CD14-positive monocyte (primary cell): ENCODE data around the gene VTI1B. TPM values are rescaled to one million over a fixed set of nuclear protein-coding genes. Genes with fewer than 3 reads are reported as not detected.

Source experiments
- DNase-seq, 3 donors: peaks; one replicate each; pipeline ENCODE4 v3.0.0-alpha.2; 2011 to 2022
- H2AFZ ChIP-seq: 2 replicates; pipeline ENCODE4 v1.6.0; 2012; ENCODE audit warnings: mild to moderate bottlenecking, low read depth, low read length, inconsistent platforms; ENCODE audit not compliant: insufficient read depth, poor library complexity, severe bottlenecking
- H3K27ac ChIP-seq, 2 donors: 1 replicate in 1 of 2; 2 replicates in 1 of 2; pipeline ENCODE4 v1.5.1; 2012 to 2013; ENCODE audit warnings: low read length in 2 of 2, control low read depth in 1 of 2, inconsistent platforms in 1 of 2, low read depth in 1 of 2, mild to moderate bottlenecking in 1 of 2
- H3K27me3 ChIP-seq, 2 donors: one replicate each; pipeline versions ENCODE4 v1.6.0 to v1.6.1; 2011 to 2013; ENCODE audit warnings: low read length in 2 of 2; ENCODE audit not compliant: control insufficient read depth in 2 of 2, insufficient read depth in 2 of 2
- H3K36me3 ChIP-seq, 2 donors: replicated peaks in 1 of 2; 1 replicate in 1 of 2; 2 replicates in 1 of 2; pipeline versions ENCODE4 v1.5.1 to v1.6.1; 2012 to 2013; ENCODE audit warnings: low read length in 2 of 2, control low read depth in 1 of 2, inconsistent platforms in 1 of 2, mild to moderate bottlenecking in 1 of 2; ENCODE audit not compliant: insufficient read depth in 2 of 2, control insufficient read depth in 1 of 2
- H3K4me1 ChIP-seq, 2 donors: 1 replicate in 1 of 2; 2 replicates in 1 of 2; pipeline versions ENCODE4 v1.5.1 to v1.6.1; 2012 to 2013; ENCODE audit warnings: low read length in 2 of 2, control low read depth in 1 of 2, inconsistent platforms in 1 of 2, mild to moderate bottlenecking in 1 of 2, moderate library complexity in 1 of 2; ENCODE audit not compliant: insufficient read depth in 2 of 2, control insufficient read depth in 1 of 2
- H3K4me2 ChIP-seq: replicated peaks from 2 replicates; pipeline ENCODE3; 2012; ENCODE audit warnings: low read length, moderate library complexity, mild to moderate bottlenecking; ENCODE audit not compliant: poor library complexity, severe bottlenecking; ENCODE audit errors: extremely low read depth
- H3K4me3 ChIP-seq, 3 experiments: fragments of 200-600 bp in 1 of 3; sonication (generic) in 1 of 3; replicated peaks in 1 of 3; 1 replicate in 2 of 3; 2 replicates in 1 of 3; pipeline ENCODE4 v1.5.1; 2011 to 2013; ENCODE audit warnings: low read length in 3 of 3, mild to moderate bottlenecking in 3 of 3, control low read depth in 2 of 3, low read depth in 2 of 3, inconsistent platforms in 1 of 3, moderate library complexity in 1 of 3
- H3K79me2 ChIP-seq: 2 replicates; pipeline ENCODE4 v1.6.0; 2012; ENCODE audit warnings: mild to moderate bottlenecking, control low read depth, inconsistent platforms, low read length, moderate library complexity; ENCODE audit not compliant: insufficient read depth
- H3K9ac ChIP-seq: 2 replicates; pipeline ENCODE4 v1.6.0; 2017; ENCODE audit warnings: low read length, mild to moderate bottlenecking; ENCODE audit not compliant: insufficient read depth, poor library complexity, severe bottlenecking
- H3K9me3 ChIP-seq, 2 donors: replicated peaks in 1 of 2; 1 replicate in 1 of 2; 2 replicates in 1 of 2; pipeline versions ENCODE4 v1.5.1 to v1.6.1; 2012 to 2013; ENCODE audit warnings: low read length in 2 of 2, control low read depth in 1 of 2; ENCODE audit not compliant: control insufficient read depth in 1 of 2, insufficient read depth in 1 of 2
- H4K20me1 ChIP-seq: 2 replicates; pipeline ENCODE4 v1.6.0; 2012; ENCODE audit warnings: mild to moderate bottlenecking, low read length, control low read depth, moderate library complexity; ENCODE audit not compliant: insufficient read depth
- H3K27ac Mint-ChIP-seq, 7 donors: one replicate each; pipeline ENCODE4 v1.8.0; 2020; ENCODE audit warnings: mild to moderate bottlenecking in 7 of 7, mixed read lengths in 7 of 7, moderate library complexity in 6 of 7, inconsistent platforms in 2 of 7
- H3K27me3 Mint-ChIP-seq, 3 donors: one replicate each; pipeline ENCODE4 v1.8.0; 2021 to 2022; ENCODE audit warnings: low read depth in 3 of 3, mild to moderate bottlenecking in 3 of 3, mixed read lengths in 3 of 3, moderate library complexity in 3 of 3, inconsistent platforms in 1 of 3
- H3K36me3 Mint-ChIP-seq, 2 donors: one replicate each; pipeline ENCODE4 v1.8.0; 2020; ENCODE audit warnings: mixed read lengths in 2 of 2, inconsistent platforms in 1 of 2, mild to moderate bottlenecking in 1 of 2
- H3K4me1 Mint-ChIP-seq: one replicate; pipeline ENCODE4 v1.8.0; 2020; ENCODE audit warnings: mild to moderate bottlenecking, mixed read lengths
- H3K4me3 Mint-ChIP-seq, 2 donors: one replicate each; pipeline ENCODE4 v1.8.0; 2020; ENCODE audit warnings: mild to moderate bottlenecking in 2 of 2, mixed read lengths in 2 of 2, moderate library complexity in 1 of 2
- H3K9me3 Mint-ChIP-seq, 7 donors: one replicate each; pipeline ENCODE4 v1.8.0; 2020 to 2022; ENCODE audit warnings: mixed read lengths in 7 of 7, mild to moderate bottlenecking in 6 of 7, moderate library complexity in 6 of 7, inconsistent platforms in 2 of 7
- WGBS: methylation state at CpG from one replicate; pipeline ENCODE4 v1.1.5; 2013; ENCODE audit warnings: missing lambda C conversion rate; ENCODE audit not compliant: insufficient coverage; 5-methylcytosine and 5-hydroxymethylcytosine counted together
- intact Hi-C, 2 donors: fragments of 100-400 bp; cut with micrococcal nuclease; formaldehyde crosslinking; loops; one replicate each; pipeline versions ENCODE4 v1.15.0 to v1.15.1; 2023
- polyA plus RNA-seq, 3 donors: library from polyadenylated mRNA; depleted of rRNA in 1 of 3; unstranded in 2 of 3; stranded (reverse) in 1 of 3; fragments of 300-500 nt in 2 of 3; fragments of >200 nt in 1 of 3; fragmentation: Illumina TruSeq in 2 of 3; gene quantifications; 1 replicate in 2 of 3; 2 replicates in 1 of 3; pipeline ENCODE4 v1.2.3, GENCODE V29; 2012 to 2021
- TF ChIP-seq, protein P1 (sequence below): fragments of 200-600 bp; IDR thresholded peaks from one replicate; pipeline ENCODE4 v1.8.0; 2022; ENCODE audit warnings: antibody characterized with exemption, mild to moderate bottlenecking

VTI1B gene
- polyA plus RNA-seq, 3 donors, result 31.3 to 84.7 (median 84.5) TPM

DNA sequence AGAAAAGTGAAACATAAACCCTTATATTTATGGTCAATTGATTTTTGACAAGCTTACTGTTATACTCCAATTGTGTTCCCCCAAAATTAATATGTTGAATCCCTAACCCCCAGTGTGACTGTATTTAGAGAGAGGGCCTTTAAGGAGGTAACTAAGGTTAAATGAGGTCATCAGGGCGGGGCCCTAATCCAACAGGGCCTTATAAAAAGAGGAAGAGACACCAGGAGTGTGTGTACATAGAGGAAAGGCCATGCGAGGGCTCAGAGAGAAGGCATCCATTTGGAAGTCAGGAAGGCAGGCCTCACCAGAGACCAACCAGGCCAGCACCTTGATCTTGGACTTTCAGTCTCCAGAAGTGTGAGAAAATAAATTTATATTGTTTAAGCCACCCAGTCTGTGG, 6.5 kb upstream of the VTI1B start:
- Mint-ChIP-seq H3K27ac (peak overlapping the region; percentile 87 to 93 (median 89)), H3K36me3 (peaks cover 62 to 72% of the 10 kb centered on the region in 2 donors)

DNA sequence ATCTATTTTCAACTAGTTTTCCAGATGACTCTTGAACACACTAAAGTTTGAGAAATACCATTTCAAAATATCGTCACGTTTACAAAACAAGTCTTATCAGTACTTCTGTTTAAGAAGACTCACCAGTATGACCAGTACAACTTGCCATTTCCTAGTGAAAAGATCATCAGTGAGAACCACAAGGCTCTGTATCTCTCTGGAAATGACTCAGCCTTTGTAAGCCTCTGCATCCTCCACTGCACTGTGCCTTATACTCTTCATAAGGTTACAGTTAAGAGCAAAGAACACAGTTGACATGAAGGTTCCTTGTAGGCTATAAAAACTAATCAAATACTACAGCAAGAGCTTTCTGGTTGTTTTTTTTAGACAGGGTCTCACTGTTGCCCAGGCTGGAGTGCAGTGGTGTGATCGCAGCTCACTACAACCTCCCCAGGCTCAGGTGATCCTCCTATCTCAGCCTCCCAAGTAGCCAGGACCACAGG, 5.7 kb upstream of the VTI1B start:
- Histone ChIP-seq H3K9me3 (no peaks in the 10 kb centered on the region), H3K36me3 (peaks cover 12 to 53% of the 10 kb centered on the region in 2 donors), H3K4me1 (peaks cover 18 to 26% of the 10 kb centered on the region in 2 donors), H2AFZ (no peak overlapping the region), H3K27ac (peak overlapping the region; percentile 13 to 81), H3K27me3 (no peaks in the 10 kb centered on the region), H3K9ac (no peak overlapping the region), H3K79me2 (no peaks in the 10 kb centered on the region), H4K20me1 (no peaks in the 10 kb centered on the region), H3K4me2 (no peak overlapping the region), H3K4me3 (peak overlapping the region in 1 of 3 experiments; percentile 13)
- Mint-ChIP-seq H3K4me3 (no peak overlapping the region), H3K27ac (peak overlapping the region; percentile 87 to 93 (median 89)), H3K27me3 (peaks cover 0 to 2% (median 0%) of the 10 kb centered on the region in 3 donors), H3K4me1 (peaks cover 21% of the 10 kb centered on the region), H3K36me3 (peaks cover 55 to 68% of the 10 kb centered on the region in 2 donors), H3K9me3 (peaks cover 0 to 2% (median 0%) of the 10 kb centered on the region in 7 donors)
- intact Hi-C loops, result no loop called here
- WGBS, result 77% methylated on average over 3 of the region's 3 CpGs
- TF ChIP-seq, protein P1, sequence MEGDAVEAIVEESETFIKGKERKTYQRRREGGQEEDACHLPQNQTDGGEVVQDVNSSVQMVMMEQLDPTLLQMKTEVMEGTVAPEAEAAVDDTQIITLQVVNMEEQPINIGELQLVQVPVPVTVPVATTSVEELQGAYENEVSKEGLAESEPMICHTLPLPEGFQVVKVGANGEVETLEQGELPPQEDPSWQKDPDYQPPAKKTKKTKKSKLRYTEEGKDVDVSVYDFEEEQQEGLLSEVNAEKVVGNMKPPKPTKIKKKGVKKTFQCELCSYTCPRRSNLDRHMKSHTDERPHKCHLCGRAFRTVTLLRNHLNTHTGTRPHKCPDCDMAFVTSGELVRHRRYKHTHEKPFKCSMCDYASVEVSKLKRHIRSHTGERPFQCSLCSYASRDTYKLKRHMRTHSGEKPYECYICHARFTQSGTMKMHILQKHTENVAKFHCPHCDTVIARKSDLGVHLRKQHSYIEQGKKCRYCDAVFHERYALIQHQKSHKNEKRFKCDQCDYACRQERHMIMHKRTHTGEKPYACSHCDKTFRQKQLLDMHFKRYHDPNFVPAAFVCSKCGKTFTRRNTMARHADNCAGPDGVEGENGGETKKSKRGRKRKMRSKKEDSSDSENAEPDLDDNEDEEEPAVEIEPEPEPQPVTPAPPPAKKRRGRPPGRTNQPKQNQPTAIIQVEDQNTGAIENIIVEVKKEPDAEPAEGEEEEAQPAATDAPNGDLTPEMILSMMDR, result no peak
- DNase-seq, result peak; percentile 46 to 67 (median 52)

More for the DNA sequence above, 6.5 kb upstream of the VTI1B start:
- TF ChIP-seq, protein P1, result no peak
- Histone ChIP-seq H3K36me3 (peaks cover 12 to 60% of the 10 kb centered on the region in 2 donors), H4K20me1 (no peaks in the 10 kb centered on the region), H3K9me3 (no peaks in the 10 kb centered on the region), H3K4me1 (peaks cover 15 to 20% of the 10 kb centered on the region in 2 donors), H3K9ac (peak overlapping the region; percentile 17), H3K4me3 (peak overlapping the region in 1 of 3 experiments; percentile 13), H3K27me3 (no peaks in the 10 kb centered on the region), H3K4me2 (peak overlapping the region; percentile 2), H3K79me2 (no peaks in the 10 kb centered on the region), H2AFZ (peak overlapping the region; percentile 75), H3K27ac (peak overlapping the region; percentile 30 to 81)
- DNase-seq, result peak; percentile 76 to 94 (median 86)
- Mint-ChIP-seq H3K9me3 (peaks cover 0 to 2% (median 0%) of the 10 kb centered on the region in 7 donors), H3K27me3 (peaks cover 0 to 2% (median 0%) of the 10 kb centered on the region in 3 donors), H3K4me3 (no peak overlapping the region), H3K4me1 (peaks cover 16% of the 10 kb centered on the region)
- intact Hi-C loops, result no loop called here
- WGBS, result 20% methylated on average over 2 of the region's 2 CpGs
